CD4-positive, alpha-beta T cell treated with Interleukin-17A for 1 hour (primary cell): ENCODE data around the gene MED17.

Experiments used
- DNase-seq: peaks from one replicate; pipeline ENCODE4 v3.0.0-alpha.2; 2020

MED17 gene

GRCh38 chr11:93817426-93818348 is 33.6 kb downstream of the MED17 start:
- no peak for DNase-seq

- DNase-seq = no peak
These were observed 36.0 kb downstream of the MED17 start for GRCh38 chr11:93819966-93820695.

GRCh38 chr11:93820847-93821246 is 36.8 kb downstream of the MED17 start:
- no peak for DNase-seq

- DNase-seq = no peak
These were observed 37.5 kb downstream of the MED17 start for GRCh38 chr11:93821617-93822016.

GRCh38 chr11:93822359-93822758 is 38.3 kb downstream of the MED17 start:
- DNase-seq = no peak

GRCh38 chr11:93823210-93823609 is 39.1 kb downstream of the MED17 start:
- DNase-seq = no peak

GRCh38 chr11:93827363-93827762 is 43.3 kb downstream of the MED17 start:
- DNase-seq = no peak

- no peak for DNase-seq
These were observed 45.5 kb downstream of the MED17 start for GRCh38 chr11:93829598-93829997.

GRCh38 chr11:93831343-93832127 is 47.5 kb downstream of the MED17 start:
- DNase-seq = no peak

- no peak for DNase-seq
These were observed 48.7 kb downstream of the MED17 start for GRCh38 chr11:93832780-93833179.

- DNase-seq = no peak
These were observed 54.9 kb downstream of the MED17 start for GRCh38 chr11:93838967-93839366.

GRCh38 chr11:93840180-93840579 is 56.1 kb downstream of the MED17 start:
- DNase-seq = no peak

GRCh38 chr11:93840981-93841380 is 56.9 kb downstream of the MED17 start:
- no peak for DNase-seq

GRCh38 chr11:93841446-93841845 is 57.4 kb downstream of the MED17 start:
- no peak for DNase-seq

- no peak for DNase-seq
These were observed 58.0 kb downstream of the MED17 start for GRCh38 chr11:93842034-93842433.

- DNase-seq = no peak
These were observed 58.4 kb downstream of the MED17 start for GRCh38 chr11:93842461-93842860.

GRCh38 chr11:93843906-93844305 is 59.8 kb downstream of the MED17 start:
- no peak for DNase-seq

GRCh38 chr11:93844568-93844967 is 60.5 kb downstream of the MED17 start:
- no peak for DNase-seq

GRCh38 chr11:93845181-93846092 is 61.4 kb downstream of the MED17 start:
- DNase-seq = no peak

GRCh38 chr11:93846411-93846810 is 62.3 kb downstream of the MED17 start:
- no peak for DNase-seq

- no peak for DNase-seq
These were observed 65.1 kb downstream of the MED17 start for GRCh38 chr11:93849201-93849600.
